HG02642 (cell line): ENCODE measurements around the gene LRMDA.
"Not testable (repeated sequence)": the region's sequence is repeated elsewhere in the genome, so short reads cannot be mapped to it uniquely, and the experiment has no call there.

Experiments used
- ATAC-seq: cut with Tn5 transposase; IDR thresholded peaks from one replicate; pipeline ENCODE4 v1.9.1; 2021; ENCODE audit warnings: mild to moderate bottlenecking; ENCODE audit not compliant: unreplicated experiment, poor library complexity

The LRMDA gene

GRCh38 chr10:76514321-76514720 is 1082.9 kb downstream of the LRMDA start:
- ATAC-seq = no peak

- no peak for ATAC-seq
Measured at GRCh38 chr10:76514869-76515268, 1083.4 kb downstream of the LRMDA start.

GRCh38 chr10:76522547-76522946 is 1091.1 kb downstream of the LRMDA start:
- no peak for ATAC-seq

DNA sequence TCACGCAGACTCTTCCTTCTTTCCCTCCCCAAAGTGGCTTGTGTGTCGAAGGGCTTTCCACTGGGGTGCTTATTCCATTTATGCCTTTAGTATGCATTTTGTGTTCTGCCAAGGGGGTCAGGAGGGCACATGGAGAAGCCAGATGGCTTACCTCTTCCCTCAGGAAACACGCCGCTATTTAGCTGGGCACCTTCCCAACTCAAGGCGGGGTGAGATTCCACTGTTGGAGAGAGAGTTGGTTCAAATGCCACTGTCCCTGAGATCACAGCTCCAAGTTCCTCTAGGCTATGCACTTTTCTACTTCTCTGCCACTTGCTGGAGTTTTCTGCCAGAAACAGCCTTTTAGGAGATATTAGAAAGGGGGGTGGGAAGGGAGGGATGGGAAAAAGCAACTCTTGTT is 1091.8 kb downstream of the LRMDA start:
- ATAC-seq = no peak

GRCh38 chr10:76523791-76524351 is 1092.4 kb downstream of the LRMDA start:
- ATAC-seq = no peak

DNA sequence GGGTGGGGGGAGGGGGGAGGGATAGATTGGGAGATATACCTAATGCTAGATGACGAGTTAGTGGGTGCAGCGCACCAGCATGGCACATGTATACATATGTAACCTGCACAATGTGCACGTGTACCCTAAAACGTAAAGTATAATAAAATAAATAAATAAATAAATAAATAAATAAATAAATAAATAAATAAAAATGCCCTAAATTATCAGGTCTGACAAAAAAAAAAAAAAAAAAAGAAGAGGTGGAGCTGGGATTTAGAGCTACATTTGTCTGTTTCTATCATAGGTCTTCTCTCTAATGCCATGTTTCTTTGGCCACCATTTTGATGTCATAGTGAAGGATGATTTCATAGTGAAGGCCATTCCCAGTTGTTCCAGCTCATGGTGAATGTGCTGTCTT is 1095.4 kb downstream of the LRMDA start:
- not testable (repeated sequence) for ATAC-seq

- ATAC-seq = no peak
Measured at GRCh38 chr10:76540331-76540730, 1108.9 kb downstream of the LRMDA start.

DNA sequence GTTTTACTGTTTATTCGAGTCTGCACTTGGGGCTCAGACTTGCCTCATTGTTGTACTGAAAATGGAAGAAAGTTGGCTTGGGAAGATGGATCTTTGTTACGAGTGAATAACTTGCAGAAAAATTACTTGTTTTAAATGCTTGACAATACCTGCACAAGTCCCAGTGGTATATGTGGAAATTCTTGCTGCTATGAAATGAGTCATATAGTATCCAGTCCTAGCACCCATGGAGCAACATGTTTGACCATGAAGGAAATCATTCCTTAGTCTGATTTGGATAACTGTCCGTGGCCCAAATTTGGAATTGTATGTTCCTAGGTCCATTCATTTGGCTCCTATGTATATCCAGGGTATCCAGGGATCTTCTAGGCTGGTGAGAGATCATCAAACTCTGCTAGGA is 1109.4 kb downstream of the LRMDA start:
- no peak for ATAC-seq

DNA sequence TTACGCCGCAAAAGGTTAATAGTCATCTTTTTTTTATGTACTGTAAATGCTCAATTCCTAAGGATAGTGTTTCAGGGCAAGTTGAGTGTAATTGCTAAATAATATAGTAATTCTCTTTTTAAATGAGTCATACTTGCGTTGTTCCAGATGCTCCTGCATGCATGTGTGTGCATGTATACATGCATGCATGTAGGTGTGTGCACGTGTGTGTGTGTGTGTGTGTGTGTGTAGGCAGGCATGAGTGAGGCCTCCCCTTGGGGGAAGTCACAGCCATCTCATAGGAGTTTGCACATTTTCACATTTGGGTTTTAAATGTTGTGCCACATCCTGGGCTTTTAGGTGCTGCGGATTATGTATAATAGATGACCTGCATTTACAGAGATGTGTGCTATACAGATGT is 1110.4 kb downstream of the LRMDA start:
- ATAC-seq = no peak

DNA sequence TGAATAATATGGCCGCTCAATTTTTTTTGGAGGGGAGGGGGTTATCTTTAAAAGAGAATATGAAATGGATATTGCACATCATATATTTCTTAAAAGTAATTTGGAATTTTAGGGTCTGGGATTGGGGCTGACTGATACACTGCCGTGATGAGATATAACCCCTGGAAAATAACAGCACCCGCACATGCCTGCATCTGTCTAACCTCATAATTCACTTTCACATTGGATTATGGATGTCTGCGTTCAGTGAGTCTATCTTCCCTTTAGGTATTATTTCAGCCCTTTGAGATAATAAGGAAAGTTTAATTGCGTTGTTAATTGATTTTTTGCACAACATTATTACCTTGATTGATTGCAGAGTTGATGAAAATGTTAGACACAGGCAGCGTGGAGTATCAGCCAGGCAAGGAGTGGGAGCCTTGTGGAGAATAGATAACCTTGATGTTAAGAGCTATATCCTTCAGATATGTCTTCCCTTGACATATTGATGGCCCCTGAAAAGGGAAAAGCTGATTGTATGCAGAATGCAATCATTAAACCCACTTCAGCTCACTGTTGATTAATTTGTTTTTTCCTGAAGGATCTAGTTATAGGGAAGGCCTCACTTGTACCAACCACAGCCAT is 1111.0 kb downstream of the LRMDA start:
- ATAC-seq = no peak

DNA sequence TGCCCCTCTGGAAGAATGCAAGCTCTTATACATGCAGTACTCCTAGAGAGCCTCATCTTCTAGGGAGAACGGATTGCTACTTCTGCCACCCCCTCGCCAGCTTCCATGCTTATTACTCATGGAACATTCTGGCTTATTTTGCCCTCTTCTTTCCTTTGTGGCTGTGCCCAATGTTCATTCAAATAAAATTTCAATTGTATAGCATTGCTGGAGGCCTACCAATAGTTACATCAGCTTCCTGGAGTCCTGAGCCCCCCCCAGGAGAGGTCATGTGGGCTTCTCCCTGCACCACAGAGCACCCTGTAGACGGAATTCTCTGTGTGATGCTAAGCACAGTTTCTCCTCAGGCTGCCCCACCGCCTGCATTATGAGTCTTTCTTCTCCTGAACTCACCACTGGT is 1112.2 kb downstream of the LRMDA start:
- no peak for ATAC-seq

- no peak for ATAC-seq
Measured at GRCh38 chr10:76544789-76545188, 1113.4 kb downstream of the LRMDA start.

- ATAC-seq = no peak
Measured at GRCh38 chr10:76546411-76546810, 1115.0 kb downstream of the LRMDA start.

- peak; percentile 68 for ATAC-seq
Measured at GRCh38 chr10:76547352-76547972, 1116.0 kb downstream of the LRMDA start.

- no peak for ATAC-seq
Measured at GRCh38 chr10:76548716-76549115, 1117.3 kb downstream of the LRMDA start.

- no peak for ATAC-seq
Measured at GRCh38 chr10:76549171-76549570, 1117.7 kb downstream of the LRMDA start.

DNA sequence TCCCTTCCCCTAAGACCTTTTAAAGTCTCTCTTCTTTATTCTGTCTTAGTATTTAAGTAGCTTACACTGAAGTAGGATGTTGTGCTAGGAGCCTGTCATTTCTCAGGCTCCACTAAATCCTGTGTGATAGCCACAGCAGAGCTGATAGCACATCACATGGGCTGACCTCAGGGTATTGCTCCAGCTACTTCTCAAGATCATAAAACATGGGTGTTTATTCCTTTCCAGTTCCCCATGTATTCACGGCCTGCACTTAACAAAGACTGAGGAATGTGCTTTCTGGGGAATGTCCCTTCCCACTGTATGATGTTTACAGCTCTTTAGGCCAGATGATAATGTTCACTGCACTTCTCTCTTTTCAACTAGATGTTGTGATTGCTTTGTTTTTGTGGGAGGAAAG is 1119.4 kb downstream of the LRMDA start:
- ATAC-seq = no peak

- no peak for ATAC-seq
Measured at GRCh38 chr10:76552091-76552873, 1120.9 kb downstream of the LRMDA start.

GRCh38 chr10:76553263-76554032 is 1122.0 kb downstream of the LRMDA start:
- ATAC-seq = no peak

DNA sequence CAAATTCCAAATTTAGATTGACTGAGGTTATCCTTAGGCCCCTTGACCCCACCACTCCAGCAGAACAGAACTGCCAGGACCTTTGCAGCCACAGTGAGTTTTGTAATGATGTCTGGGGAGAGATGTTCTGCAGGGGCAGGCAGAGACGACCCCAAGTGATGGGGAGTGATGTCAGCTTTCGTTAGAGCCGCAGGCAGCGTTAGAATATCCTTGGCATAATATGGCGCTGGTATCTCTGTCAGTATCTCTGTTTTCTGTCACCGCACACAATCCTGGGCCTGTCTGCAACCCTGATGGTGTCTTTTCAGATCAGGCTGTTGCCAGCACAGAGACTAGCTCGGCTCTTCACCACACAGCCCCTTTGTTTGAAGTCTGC is 1122.6 kb downstream of the LRMDA start:
- no peak for ATAC-seq

- no peak for ATAC-seq
Measured at GRCh38 chr10:76554478-76554877, 1123.1 kb downstream of the LRMDA start.
